C1 segment of cervical spinal cord (tissue), 14 donors: Measurements from ENCODE around the gene GPR61.

Source experiments
- DNase-seq, 14 donors: peaks; one replicate each; lab custom pipeline; 2025; lab: John Stamatoyannopoulos, UW

The GPR61 gene, protein sequence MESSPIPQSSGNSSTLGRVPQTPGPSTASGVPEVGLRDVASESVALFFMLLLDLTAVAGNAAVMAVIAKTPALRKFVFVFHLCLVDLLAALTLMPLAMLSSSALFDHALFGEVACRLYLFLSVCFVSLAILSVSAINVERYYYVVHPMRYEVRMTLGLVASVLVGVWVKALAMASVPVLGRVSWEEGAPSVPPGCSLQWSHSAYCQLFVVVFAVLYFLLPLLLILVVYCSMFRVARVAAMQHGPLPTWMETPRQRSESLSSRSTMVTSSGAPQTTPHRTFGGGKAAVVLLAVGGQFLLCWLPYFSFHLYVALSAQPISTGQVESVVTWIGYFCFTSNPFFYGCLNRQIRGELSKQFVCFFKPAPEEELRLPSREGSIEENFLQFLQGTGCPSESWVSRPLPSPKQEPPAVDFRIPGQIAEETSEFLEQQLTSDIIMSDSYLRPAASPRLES

DNA sequence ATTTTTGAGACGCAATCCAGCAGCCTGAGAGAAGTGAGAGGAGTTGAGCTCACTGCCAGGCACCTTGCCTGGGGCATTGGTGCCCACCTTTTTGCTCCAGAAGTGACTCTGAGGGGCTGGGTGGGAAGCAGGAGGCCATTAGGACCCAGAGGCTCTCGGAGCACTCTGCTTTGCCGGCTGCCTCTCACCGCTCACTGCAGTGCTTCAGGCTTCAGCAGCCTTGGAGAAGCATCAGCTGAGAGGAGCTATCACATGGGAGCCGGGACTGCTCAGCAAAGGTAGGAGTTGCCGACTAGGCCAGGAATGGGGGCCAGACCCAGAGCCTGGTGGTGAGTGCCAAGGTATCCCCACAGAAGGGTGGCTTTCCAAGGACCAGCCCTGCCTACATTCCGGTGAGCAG lies at the start of gene GPR61:
Gene GPR61, plus strand, starts transcription at position 197 of the 400 bp plus-strand sequence. CDS start 3,151 bp downstream, outside the sequence.
- peak in 1 of 14 donors; percentile 76 for DNase-seq

DNA sequence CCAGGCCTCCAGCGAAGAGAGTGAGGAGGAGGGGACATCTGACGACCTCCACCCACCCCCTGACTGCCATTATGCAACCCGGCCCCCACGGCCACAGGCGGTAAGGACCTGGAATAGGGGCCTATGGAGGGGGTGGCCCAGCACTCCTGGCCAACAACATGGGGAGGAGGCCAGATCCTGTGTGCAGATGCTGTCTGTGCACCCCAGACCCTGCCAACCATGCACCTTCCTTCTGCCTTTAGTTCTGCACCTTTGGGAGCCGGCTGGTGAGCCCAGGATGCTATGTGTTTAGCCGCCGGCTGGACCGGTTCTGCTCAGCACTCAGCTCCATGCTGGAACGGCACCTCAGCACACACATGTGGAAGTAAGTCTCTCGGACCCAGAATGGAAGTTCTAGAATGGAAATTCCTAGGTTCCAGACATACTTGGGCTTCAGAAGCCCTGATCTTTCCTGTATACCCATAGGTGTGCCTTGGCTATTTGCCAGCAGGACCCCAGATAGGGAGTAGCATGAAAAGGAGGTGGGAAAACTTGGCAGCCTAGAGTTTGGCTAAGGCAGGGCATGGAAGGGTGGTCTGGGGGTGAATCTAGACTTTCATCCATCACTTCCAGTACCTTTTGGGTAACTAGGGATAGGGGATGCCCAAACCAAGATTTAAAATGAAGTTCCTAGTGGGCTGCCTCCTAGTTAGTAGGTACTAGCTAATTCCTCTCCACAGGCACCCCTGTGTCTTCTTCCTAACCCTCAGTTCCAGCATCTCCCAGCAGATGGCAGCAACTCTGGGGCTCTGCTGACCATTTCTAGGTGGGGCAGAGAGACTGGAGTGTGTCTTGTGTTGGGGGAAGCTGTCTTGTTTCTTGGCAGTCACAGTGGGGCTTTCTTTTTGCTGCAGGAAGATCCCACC lies 49.4 kb upstream of the GPR61 start:
- DNase-seq = peak in 10 of 14 donors; percentile 10 to 77 (median 46)

DNA sequence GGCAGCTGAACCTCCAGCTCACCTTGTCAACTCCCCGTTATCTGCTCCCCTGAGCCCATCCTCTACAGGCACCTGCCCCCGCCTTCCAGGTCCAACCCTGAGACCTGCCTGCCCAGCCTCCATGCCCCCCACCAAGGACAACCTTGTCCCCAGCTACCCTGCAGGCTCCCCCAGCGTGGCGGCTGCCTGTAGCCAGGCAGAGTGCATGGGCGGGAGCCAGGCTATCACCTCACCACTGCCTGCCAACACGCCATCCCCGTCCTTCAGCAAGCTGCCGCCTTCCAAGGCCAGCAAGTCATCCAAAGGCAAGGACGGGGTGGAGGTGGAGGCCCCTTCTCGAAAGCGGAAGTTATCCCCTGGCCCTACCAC lies 48.8 kb upstream of the GPR61 start:
- DNase-seq = peak in 1 of 14 donors; percentile 53

DNA sequence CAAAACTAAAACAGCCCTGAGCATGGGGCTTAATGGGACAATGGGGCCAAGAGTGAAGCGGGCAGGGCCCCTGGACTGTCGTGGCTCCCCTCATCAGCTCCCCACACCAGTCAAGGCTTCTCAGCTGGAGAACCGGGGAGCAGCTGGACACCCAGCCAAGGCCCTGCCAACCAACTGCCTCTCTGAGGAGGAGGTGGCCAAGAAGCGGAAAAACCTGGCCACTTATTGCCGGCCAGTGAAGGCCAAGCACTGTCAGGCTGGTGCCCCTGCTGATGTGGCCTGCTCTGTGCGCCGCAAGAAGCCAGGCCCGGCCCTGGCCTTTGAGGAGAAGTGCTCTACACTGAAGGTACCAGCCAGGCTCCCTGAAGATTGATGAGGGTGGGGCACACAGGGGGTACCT lies 48.3 kb upstream of the GPR61 start:
- peak in 1 of 14 donors; percentile 49 for DNase-seq

DNA sequence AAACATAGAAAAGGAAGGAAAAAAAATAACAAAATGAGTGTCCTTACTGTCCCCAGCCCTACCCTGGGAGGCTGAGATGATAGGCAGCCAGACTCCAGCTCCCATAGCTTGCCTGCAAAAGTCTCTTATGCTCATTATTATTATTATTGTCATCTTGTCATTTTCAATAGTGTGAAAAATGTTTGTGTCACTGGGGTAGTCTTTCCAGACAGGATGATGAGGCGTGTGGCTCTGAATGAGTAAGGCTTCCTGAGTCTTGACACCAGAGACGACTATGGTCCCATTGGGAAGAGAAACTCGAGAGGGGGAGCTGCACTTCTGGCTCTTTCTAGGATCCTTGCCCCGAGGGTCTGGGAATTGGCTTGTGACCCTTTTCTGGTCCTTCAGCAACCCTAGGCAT lies 46.9 kb upstream of the GPR61 start:
- DNase-seq = no peak

DNA sequence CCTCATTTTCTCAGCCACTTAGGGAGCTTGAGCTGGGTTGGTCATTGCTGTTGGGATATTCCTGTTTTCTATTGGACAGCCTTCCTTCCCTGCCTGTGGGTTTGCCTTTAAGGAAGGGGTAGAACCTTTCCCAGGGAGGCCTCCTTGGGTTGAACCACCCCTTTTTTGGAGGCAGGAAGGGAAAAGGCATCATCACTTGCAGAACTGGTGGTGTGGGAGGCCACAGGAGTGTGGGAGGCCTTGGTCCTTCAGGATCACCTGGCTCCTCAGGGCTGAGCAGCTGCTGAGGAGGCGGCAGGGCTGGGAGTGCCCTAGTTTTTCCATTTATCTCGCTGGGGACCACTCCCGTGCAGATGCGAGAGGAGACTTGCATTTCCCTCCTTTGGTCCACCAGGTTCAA lies 46.4 kb upstream of the GPR61 start:
- DNase-seq = peak in 1 of 14 donors; percentile 40

DNA sequence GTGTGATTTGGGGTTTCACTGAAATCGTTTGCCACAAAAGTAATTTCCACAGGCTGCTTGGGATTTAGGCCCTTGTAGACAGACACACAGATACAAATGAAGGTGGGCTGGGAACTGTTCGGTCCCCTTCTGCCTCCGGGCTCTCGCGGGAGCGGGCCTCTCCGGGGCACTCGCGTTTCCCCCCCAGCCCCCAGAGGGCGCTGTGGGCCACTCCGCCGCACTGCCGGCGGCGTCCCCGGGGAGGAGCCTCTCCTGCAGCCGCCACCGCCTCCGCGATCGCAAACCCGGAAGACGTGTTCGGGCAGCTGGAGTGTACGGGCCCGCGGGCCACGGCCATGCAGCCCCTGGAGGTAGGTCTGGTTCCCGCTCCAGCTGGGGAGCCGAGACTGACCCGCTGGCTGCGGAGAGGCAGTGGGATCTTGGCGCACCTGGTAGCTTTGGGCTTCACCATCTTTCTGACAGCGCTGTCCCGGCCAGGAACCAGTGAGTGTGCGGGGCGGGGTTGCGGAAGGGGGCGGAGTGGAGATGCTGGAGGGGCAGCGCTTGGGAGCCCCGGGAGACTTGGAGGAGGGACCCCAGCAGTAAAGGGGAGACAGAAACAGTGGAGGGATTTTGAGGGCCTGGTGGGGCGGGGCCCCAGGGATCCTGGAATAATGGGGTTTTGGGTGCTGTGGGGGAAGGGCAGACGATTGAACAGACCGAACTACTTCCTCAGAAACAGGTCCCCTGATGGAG lies 45.7 kb upstream of the GPR61 start, which contains the start of gene CYB561D1:
Gene CYB561D1, plus strand, starts transcription at position 290 of the 735 bp plus-strand sequence. Its CDS starts 46 bp downstream, at position 336.
- peak; percentile 56 to 87 (median 75) for DNase-seq

DNA sequence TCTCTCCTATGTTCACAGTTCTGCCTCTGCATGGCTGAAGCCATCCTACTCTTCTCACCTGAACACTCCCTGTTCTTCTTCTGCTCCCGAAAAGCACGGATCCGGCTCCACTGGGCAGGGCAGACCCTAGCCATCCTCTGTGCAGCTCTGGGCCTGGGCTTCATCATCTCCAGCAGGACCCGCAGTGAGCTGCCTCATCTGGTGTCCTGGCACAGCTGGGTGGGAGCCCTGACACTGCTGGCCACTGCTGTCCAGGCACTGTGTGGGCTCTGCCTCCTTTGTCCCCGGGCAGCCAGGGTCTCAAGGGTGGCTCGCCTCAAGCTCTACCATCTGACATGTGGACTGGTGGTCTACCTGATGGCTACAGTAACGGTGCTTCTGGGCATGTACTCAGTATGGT lies 43.9 kb upstream of the GPR61 start:
- no peak for DNase-seq

DNA sequence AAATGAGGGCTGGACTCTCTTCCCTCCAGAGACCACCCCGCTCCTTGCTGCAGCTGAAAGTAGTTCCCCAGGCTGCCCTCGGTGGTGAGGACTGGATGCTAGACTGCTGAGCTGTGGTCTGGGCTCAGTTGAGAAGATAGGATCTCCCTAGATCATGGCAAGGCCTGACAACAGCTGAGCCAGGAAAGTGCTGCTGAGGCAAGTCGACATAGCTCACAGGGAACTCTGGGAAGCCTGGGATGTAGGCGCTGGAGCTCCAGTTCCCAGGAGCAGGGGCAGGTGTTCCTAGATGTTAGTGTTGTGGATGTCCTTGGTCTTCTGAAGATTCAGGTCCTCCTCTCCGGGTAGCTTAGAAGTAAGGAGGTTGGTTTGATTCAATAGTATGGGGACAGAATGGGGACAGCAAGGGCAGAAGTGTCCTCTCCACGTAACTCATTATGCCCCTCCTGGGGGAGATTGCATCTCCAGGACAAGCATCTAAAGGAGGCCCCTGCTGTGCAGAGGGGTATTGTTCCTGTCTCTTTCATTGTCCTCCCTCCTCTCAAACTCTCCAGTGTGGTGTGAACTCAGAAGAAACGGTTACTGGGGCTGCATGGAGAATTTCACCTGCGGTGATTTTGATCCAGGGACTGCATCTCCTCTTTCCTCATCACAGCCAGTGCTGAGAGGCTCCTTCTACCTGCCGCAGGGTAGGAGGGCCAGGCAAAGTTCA lies 42.1 kb upstream of the GPR61 start:
- peak in 1 of 14 donors; percentile 21 for DNase-seq

DNA sequence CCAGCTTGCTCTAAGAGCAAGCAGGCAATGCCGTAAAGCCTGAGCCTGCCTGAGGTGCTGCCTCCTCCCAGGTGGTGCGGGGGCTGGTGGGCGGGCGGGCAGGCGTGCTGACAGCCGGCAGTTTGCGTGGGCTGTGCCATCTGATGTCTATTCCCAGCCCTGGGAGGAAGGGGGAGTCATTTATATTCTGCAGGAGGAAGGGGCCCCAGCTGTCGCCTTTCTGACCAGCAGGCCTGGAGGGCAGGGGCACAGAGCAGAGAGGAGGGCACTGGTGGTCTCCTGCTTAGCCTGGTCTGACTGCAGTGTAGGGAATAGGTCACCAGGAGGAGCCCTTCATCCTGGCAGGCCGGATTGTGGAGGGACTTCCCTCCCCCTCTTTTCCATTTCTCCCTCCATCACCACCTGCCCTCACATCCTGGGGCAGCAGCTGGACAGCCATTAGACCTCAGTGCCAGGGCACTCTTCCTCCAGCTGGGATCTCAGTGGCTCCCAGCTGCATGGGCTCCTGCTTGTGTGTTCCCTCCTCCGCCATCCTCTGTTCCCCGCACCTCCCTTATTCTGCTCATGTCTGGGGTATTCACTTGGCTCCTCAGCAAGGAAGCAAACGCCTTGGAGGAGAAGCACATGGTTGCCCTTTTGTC lies 41.4 kb upstream of the GPR61 start:
- DNase-seq = peak in 2 of 14 donors; percentile 25 to 80

DNA sequence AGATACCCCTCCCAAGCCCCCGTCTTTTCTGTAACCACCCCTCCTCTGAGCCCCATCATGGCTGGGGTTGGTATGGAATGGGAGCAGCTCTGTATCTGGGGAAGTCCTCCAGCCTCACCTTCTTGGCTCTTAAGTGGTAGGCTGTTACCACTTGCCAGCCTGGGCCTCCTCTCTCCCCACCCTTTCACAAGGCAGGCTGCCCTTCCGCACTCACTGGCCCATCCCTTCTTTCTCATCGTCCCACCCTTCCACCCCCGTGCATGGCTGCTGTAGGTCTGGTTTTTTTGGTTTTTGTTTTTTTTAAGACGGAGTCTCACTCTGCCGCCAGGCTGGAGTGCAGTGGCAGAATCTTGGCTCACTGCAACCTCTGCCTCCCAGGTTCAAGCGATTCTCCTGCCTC lies 40.6 kb upstream of the GPR61 start:
- peak in 1 of 14 donors; percentile 11 for DNase-seq

DNA sequence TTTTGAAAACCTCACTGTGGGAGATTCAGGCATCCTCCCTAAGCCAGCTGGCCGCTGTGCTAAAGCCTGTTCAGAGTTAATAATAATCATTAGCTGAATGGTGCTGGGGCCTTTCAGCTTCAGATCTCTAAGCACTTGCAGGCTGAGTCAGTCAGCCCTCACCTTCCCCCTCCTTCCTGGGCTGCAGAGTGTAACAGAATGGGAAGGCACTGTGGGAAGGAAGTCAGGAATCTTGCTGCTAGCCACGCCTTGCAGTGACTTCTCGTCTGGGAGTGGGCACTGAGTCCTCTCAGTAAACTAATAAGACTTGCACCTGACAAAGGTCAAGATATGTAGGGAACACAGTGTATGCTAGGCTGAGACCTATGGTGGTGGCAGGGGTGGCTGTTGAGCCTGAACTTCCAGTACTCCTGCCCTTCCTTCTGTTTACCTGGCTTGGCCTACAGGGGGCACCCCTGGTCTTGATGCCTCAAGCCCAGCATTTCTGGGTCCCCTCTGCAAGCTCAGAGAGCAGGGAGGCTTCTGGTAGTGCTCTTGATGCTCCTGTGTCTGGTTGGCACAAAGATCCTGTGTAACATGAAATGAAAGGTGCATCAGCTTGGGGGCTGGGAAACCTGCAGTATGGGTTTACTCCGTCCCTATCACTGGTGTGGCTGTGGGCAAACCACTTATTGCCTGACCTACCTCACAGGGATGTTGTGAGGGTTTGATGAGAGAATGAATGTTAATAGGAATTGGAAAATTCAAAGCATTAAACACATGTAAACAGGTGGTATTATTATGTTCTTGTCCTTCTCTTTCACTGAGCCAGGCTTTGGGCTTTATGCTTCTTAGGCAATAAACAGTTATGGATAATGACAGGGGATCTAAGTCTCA lies 39.8 kb upstream of the GPR61 start:
- peak in 2 of 14 donors; percentile 25 to 50 for DNase-seq

DNA sequence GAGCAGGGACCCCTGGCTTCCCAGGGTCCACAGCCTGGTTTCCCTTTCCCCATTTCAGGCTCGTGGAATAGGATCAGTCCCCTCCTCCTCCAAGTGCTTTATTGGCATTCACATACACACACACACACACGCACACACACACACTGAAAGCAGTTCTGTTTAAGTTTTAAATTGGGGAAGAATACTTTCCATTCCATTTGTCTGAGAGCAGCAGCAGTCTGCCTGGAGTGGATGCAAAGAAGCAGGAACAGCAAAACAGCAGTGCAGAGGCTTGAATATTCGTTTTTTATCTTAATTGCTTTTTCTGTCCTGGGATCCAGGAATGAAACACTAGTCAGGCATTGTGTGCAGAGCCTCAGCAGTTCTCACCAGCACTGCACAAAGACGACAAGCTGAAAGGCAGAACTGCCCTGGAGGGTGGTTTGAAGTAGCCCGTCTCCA lies 38.7 kb upstream of the GPR61 start:
- DNase-seq = peak in 1 of 14 donors; percentile 31

DNA sequence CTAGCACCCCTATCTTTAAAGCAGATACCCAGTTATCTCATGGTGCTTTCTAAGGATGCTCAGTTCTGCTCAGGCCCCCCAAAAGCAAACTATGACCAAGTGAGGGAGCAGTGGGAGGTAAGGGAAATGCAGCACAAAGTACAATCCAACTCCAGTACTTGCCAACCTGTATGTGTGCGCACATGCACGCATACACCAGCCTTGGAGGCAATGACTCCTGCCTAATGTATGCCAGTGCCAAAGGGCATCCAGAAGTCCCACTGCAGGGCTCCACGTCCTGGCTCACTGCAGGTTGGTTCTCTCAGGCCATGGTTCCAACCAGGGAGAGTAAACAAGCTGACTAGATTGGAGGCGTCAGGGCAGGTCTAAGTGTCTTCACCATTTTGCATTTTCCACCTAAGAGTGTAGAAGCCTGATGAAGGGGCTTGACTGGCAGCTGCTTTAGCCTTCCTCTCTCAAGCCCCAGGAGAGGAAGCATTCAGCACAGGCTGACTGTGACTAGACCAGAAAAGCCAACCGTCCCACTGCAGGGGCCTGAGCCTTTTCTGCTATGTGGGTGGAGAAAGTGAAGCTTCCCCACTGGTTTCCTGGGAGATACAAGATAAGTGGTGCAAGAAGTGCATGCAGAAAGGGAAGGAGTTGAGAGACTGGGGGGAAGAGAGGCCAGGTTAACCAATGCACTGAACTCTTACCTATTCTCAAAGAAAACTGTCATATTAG lies 37.9 kb upstream of the GPR61 start:
- no peak for DNase-seq

DNA sequence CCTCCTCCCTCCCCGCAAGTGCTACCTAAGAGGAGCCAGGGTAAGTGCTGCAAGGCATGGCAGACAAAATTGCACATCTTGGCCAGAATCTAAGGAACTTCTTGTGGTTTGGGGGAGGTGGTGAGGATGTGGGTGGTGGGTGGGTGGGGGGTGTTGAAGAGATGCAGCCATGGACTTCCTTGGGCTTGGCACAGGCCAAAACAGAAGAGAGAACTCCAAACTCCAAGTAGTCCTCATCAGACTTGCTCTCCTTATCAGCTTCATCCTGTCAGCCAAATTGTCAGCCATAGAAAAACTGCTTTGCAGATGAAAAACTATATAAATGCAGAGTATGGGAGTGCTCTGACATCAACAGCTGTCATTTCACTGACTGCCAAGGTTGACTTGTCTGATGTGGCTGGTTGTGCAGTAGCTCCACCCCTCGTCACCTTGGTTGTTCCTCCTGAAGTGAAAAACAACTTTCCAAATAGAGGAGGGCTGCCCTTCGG lies 37.3 kb upstream of the GPR61 start:
- no peak for DNase-seq

DNA sequence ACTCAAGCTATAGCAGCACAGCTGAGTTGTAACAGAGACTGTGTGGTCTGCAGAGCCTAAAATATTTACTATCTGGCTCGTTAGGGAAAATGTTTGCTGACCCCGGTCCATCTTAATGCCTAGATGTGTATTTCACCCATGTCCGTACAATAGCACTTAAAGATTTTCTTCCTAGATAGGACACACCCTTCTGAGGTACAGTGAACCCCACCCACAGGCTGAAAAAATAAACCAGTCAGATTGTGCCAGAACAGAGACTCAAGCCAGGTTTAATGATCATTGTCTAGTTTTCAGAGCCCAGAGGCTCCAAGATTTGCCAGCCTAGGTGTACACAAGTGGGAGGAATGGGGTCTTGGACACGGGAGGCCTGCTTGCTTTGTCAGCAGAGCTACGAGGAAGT lies 35.7 kb upstream of the GPR61 start:
- no peak for DNase-seq

DNA sequence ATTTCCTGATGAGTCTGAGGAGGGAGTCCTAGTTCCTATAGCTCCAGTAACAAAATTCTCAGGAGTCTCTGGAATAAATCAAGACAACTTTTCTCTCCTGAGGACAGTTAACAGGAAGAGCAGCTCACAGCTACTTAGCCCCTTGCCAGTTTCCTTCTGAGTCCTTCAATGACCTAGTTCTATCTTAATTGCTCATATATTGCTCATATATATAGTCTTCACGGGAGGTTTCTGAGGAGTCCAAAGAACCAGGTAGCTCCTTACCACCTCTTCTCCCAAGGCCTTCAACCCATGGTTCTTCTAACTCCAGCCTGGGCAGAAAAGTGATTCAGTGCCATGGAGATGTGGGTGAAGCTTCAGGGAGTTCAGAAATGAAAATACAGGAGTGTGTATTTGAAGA lies 34.7 kb upstream of the GPR61 start:
- DNase-seq = no peak
